ENCODE results near the gene TTC8.
"Not testable (repeated sequence)": the region's sequence is repeated elsewhere in the genome, so short reads cannot be mapped to it uniquely, and the experiment has no call there.

The TTC8 gene

DNA sequence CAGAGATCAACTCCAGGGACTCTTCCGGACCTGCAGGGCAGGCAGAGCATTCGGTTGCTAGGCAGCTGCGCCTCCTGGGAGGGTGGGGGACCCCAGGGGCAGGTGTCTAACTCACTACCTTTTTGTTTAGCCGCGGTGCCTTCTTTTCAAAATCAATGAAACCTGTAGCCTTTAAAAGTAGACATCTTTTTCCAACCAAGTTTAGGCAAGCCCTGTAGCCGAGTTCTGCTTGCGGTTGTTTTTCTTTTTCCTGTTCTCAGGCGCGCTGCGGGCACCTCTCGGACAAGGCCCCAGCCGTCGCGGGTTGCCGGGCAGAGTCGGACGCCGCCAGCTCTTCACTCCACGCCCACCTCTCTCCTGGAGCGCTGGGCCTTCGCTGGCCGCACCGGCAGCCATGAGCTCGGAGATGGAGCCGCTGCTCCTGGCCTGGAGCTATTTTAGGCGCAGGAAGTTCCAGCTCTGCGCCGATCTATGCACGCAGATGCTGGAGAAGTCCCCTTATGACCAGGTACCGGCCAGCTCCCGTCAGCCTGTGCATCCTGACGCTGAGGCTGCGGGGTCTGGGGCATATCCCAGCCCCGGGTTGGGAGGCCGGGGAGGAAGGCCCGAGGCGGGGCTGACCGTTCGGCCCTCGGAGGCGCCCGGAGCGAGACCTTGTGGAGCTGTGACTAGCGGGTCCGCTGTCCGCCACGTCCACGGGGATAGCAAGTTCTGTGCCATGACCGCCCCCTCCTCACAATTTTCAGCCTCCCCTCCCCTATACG is at the start of gene TTC8:
Gene TTC8 (plus strand): TSS at position 338 of the 764 bp plus-strand sequence. CDS start 57 bp downstream, at position 395.
- H3K27ac ChIP-seq (ENCODE audit: low read depth, low read length): peak within 1 kb of the TSS; percentile 88
- no peaks in the 10 kb centered on the region for H3K27me3 ChIP-seq (ENCODE audit: control insufficient read depth, insufficient read depth, low read length)
- peak within 1 kb of the TSS; percentile 80 for H3K4me3 ChIP-seq (ENCODE audit: low read length)
- H3K36me3 ChIP-seq (ENCODE audit: control insufficient read depth, insufficient read depth, low read length): no peaks in the 10 kb centered on the region
- peak within 1 kb of the TSS; percentile 25 for H3K9ac ChIP-seq (ENCODE audit: low read length)
- H3K4me1 ChIP-seq (ENCODE audit: control insufficient read depth, insufficient read depth, low read length): peaks cover 2% of the 10 kb centered on the region

DNA sequence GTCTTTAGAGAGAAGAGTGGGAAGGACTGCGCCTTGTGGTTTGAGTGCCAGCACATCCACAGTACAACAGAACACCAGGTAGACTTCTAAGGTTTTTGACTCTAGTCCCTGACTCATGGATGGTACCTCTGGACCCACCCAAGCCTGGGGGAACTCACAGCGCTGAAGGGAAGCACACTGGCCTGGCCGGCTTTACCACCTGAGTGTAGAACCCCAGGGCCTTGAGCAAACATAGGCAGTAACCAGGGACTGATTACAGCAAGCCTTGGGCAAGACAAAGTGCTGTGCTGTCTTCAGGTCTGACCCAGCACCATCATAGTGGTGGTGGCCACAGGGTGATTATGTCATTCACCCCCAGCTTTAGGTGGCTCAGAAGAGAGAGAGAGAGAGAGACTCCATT is 48.9 kb upstream of the TTC8 start:
- Histone ChIP-seq H3K9ac (ENCODE audit: low read length) (no peak overlapping the region), H3K27ac (ENCODE audit: low read depth, low read length) (no peak overlapping the region), H3K36me3 (ENCODE audit: control insufficient read depth, insufficient read depth, low read length) (no peaks in the 10 kb centered on the region), H3K4me1 (ENCODE audit: control insufficient read depth, insufficient read depth, low read length) (no peaks in the 10 kb centered on the region), H3K4me3 (ENCODE audit: low read length) (no peak overlapping the region), H3K27me3 (ENCODE audit: control insufficient read depth, insufficient read depth, low read length) (no peaks in the 10 kb centered on the region)

DNA sequence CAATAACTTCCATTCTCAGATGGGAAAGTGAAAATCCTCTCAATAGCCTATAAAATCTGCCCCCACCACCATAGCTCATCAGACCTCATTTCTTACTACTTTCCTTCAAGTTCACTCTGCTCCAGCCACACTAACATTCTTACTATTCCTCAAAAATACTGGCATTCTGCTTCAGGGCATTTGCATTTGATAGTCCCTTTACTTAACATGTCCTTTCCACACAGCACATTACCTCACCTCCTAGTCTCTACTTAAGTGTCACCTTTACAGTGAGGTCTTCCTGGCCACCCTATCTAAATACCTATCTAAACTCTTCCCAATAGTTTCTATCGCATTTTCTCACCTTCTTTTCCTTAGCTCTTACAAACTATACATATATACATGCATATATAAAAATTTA is 38.5 kb upstream of the TTC8 start:
- Histone ChIP-seq H3K27ac (ENCODE audit: low read depth, low read length) (no peak overlapping the region), H3K27me3 (ENCODE audit: control insufficient read depth, insufficient read depth, low read length) (no peaks in the 10 kb centered on the region), H3K36me3 (ENCODE audit: control insufficient read depth, insufficient read depth, low read length) (no peaks in the 10 kb centered on the region), H3K4me1 (ENCODE audit: control insufficient read depth, insufficient read depth, low read length) (no peaks in the 10 kb centered on the region), H3K4me3 (ENCODE audit: low read length) (no peak overlapping the region), H3K9ac (ENCODE audit: low read length) (no peak overlapping the region)

DNA sequence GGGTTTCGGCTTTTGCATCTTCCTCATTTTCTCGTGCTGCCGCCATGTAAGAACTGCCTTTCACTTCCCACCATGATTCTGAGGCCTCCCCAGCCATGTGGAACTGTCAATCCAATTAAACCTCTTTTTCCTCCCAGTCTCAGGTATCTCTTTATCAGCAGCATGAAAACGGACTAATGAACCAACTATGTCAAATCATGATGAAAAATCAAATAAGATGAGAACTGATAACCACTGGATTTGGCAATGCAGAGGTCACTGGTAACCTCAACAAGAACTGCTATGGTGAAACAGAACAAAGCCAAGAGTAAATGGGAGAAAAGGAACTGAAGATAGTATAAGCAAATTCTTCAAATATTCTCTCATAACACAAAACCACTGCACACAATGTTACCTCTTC is 37.7 kb upstream of the TTC8 start:
- Histone ChIP-seq H3K27ac (ENCODE audit: low read depth, low read length) (no peak overlapping the region), H3K9ac (ENCODE audit: low read length) (no peak overlapping the region), H3K36me3 (ENCODE audit: control insufficient read depth, insufficient read depth, low read length) (no peaks in the 10 kb centered on the region), H3K4me1 (ENCODE audit: control insufficient read depth, insufficient read depth, low read length) (no peaks in the 10 kb centered on the region), H3K4me3 (ENCODE audit: low read length) (no peak overlapping the region), H3K27me3 (ENCODE audit: control insufficient read depth, insufficient read depth, low read length) (no peaks in the 10 kb centered on the region)

DNA sequence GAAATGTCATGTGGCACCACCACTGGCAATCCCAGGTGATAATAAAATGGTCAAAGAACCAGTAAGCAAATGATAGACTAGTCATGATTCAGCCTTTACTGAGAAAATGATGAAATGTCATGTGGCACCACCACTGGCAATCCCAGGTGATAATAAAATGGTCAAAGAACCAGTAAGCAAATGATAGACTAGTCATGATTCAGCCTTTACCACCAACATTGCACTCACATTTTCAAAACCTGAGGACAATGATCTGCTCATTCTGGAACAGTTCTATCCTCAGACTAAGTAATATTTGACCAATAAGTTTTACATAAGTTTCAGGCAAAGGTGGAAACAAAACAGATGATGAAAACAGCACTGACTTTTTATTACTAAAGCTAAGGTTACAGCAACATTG is 34.9 kb upstream of the TTC8 start:
- H3K36me3 ChIP-seq (ENCODE audit: control insufficient read depth, insufficient read depth, low read length); H3K4me1 ChIP-seq (ENCODE audit: control insufficient read depth, insufficient read depth, low read length); H3K27ac ChIP-seq (ENCODE audit: low read depth, low read length); H3K4me3 ChIP-seq (ENCODE audit: low read length); H3K9ac ChIP-seq (ENCODE audit: low read length); H3K27me3 ChIP-seq (ENCODE audit: control insufficient read depth, insufficient read depth, low read length): not testable (repeated sequence)

DNA sequence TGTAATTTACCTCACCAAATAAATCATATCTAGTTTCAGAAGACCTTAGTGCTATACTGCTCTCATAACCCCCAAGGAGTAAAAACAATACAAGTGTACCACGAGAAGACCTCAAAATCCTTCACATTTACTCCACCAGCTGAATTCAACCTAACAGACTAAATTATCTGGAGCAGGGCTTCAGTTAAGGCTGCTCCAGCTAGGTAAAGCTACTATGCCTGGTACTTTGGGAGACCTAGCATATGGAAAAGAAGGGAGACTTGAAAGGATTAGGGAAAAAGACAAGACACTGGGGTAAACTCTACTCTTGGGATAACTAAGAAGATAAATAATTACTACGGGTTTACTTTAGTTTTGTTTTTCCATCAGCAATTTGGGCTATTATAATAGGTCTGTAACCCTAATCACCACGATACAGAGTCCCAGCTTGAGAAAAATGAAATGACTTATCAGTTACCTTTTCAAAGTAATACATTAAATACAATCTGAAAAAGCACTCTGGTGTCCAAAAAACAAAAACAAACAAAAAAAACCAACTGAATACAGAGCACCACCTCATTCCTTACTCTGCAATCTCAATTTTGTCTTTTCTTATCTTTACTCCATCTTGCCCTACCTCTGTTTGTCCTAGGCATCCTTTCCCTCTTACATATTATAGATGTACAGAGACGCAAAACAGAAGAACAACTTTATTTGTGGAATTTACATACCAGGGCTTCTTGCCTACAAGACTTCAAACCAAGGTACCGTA is 33.8 kb upstream of the TTC8 start:
- no peaks in the 10 kb centered on the region for H3K36me3 ChIP-seq (ENCODE audit: control insufficient read depth, insufficient read depth, low read length)
- no peaks in the 10 kb centered on the region for H3K27me3 ChIP-seq (ENCODE audit: control insufficient read depth, insufficient read depth, low read length)
- no peaks in the 10 kb centered on the region for H3K4me1 ChIP-seq (ENCODE audit: control insufficient read depth, insufficient read depth, low read length)
- no peak overlapping the region for H3K9ac ChIP-seq (ENCODE audit: low read length)
- H3K4me3 ChIP-seq (ENCODE audit: low read length): no peak overlapping the region
- no peak overlapping the region for H3K27ac ChIP-seq (ENCODE audit: low read depth, low read length)

DNA sequence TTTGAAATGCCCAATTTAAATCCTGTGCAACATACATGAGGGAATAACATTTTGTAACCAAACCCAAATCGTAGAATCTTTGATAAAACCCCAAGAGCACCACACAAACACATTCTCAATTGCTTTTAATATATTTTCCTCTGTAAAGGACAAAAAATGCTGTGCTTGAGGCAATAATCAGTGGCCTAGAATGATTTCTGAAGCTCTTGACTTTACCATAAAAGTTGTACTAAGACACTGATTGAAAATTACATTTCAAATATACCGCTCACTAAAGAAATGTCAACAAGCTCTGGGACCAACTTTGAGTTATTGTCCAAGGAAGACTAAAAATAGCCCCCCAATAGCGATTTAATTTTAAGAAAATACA is 33.2 kb upstream of the TTC8 start:
- no peaks in the 10 kb centered on the region for H3K4me1 ChIP-seq (ENCODE audit: control insufficient read depth, insufficient read depth, low read length)
- peak overlapping the region; percentile 69 for H3K4me3 ChIP-seq (ENCODE audit: low read length)
- no peaks in the 10 kb centered on the region for H3K27me3 ChIP-seq (ENCODE audit: control insufficient read depth, insufficient read depth, low read length)
- no peak overlapping the region for H3K27ac ChIP-seq (ENCODE audit: low read depth, low read length)
- H3K9ac ChIP-seq (ENCODE audit: low read length): no peak overlapping the region
- no peaks in the 10 kb centered on the region for H3K36me3 ChIP-seq (ENCODE audit: control insufficient read depth, insufficient read depth, low read length)

DNA sequence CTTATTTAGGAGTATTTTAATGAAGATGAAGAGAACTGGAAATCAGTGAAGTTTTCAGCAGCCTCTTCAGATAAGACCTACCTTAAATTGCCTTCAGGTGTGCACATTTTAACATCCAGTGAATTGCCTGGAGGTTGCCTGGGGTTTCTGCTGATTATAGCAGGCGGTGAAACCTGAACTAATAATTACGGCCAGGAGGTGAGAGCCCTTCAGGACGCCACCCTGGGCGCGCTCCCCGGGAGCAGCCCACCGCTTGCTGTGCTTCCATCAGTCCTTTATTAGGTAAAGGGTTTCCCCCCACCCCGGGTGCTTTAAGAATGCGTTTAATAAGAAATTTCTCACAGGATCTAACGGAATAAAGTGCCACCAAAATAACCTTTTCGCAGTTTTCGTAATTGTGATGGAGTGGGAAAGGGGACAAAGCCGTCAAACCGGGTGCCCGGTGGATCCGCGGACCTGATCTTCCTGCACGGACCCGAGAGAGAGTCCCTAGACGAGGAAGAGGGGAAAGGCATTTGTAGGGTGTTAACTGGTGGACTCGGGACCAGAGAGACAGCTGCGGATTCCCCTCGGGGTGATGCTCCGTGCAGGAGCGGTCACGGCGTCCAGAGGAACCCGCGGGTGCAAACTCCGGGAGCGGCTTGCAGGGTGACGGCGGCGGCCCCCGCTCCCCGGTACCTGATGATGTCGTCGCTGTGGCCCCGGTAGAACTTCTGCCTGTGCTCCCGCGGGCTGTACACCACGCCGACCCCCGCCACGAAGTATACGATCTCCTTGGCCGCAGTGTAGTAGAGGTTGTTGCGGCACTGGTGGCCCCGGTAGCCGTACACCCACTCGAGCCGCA is 32.6 kb upstream of the TTC8 start:
- H3K36me3 ChIP-seq (ENCODE audit: control insufficient read depth, insufficient read depth, low read length): no peaks in the 10 kb centered on the region
- H3K4me1 ChIP-seq (ENCODE audit: control insufficient read depth, insufficient read depth, low read length): no peaks in the 10 kb centered on the region
- peak overlapping the region; percentile 38 for H3K9ac ChIP-seq (ENCODE audit: low read length)
- H3K27ac ChIP-seq (ENCODE audit: low read depth, low read length): peak overlapping the region; percentile 72
- H3K27me3 ChIP-seq (ENCODE audit: control insufficient read depth, insufficient read depth, low read length): no peaks in the 10 kb centered on the region
- peak overlapping the region; percentile 69 for H3K4me3 ChIP-seq (ENCODE audit: low read length)

DNA sequence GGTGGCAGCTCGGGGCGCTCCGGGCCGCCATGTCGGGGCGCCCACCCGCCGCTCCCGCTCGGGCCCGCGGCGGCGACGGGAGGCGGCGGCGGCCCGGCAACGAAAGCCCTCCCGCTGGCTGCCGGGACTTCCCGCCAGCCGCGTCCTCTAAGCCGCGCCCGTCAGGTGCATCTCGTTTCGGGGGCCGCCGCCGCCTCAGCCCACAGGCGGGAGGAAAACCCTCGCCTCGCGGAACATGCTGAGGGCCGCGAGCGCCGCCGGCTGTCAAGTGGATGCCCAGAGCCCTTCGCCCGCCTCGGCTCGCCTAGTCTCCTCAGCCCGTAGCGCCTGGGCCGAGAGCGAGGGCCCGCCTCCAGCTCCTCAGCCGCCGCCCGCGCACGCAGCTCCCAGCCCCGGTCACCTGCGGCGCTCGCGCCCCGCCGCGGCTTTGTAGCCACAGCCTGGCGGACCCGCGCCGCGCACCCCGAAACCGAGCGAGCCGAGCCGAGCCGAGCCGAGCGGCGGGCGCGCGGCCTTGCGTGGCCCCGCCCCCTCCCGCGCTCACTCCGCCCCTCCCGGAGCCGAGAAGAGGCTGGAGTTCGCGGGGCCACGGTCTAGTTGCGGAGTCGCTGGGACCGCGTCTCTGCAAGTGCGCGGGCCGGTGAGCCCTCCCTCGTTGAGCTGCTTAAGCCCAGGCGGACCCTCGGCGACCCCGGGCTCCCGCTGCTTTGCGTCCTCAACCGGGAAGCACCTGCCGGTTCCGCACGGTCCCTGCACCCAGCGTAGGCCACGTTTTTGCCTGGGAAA is 31.8 kb upstream of the TTC8 start, which contains the start of gene EML5:
Gene EML5 (minus strand): TSS at position 481 of the 786 bp plus-strand sequence. CDS start 450 bp downstream, at position 31.
- Histone ChIP-seq H3K27me3 (ENCODE audit: control insufficient read depth, insufficient read depth, low read length) (no peaks in the 10 kb centered on the region), H3K27ac (ENCODE audit: low read depth, low read length) (peak within 1 kb of the TSS; percentile 72), H3K4me1 (ENCODE audit: control insufficient read depth, insufficient read depth, low read length) (no peaks in the 10 kb centered on the region), H3K4me3 (ENCODE audit: low read length) (peak within 1 kb of the TSS; percentile 69), H3K9ac (ENCODE audit: low read length) (peak within 1 kb of the TSS; percentile 38), H3K36me3 (ENCODE audit: control insufficient read depth, insufficient read depth, low read length) (no peaks in the 10 kb centered on the region)

DNA sequence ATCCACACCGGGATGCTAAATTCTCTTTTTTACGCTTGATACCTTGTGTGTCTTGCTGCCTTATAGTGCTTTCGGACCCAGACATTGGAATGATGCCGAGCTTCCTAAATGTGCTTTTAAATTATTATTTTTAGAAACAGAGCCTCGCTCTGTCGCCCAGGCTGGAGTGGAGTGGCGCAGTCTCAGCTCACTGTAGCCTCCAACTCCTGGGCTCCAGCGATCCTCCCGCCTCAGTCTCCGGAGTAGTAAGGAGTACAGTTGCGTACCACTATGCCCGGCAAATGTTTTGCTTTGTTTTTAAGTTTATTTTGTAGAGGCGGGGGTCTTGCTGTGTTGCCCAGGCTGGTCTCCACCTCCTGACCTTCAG is 31.2 kb upstream of the TTC8 start:
- peak overlapping the region; percentile 72 for H3K27ac ChIP-seq (ENCODE audit: low read depth, low read length)
- peak overlapping the region; percentile 69 for H3K4me3 ChIP-seq (ENCODE audit: low read length)
- peak overlapping the region; percentile 36 for H3K9ac ChIP-seq (ENCODE audit: low read length)
- no peaks in the 10 kb centered on the region for H3K27me3 ChIP-seq (ENCODE audit: control insufficient read depth, insufficient read depth, low read length)
- no peaks in the 10 kb centered on the region for H3K4me1 ChIP-seq (ENCODE audit: control insufficient read depth, insufficient read depth, low read length)
- H3K36me3 ChIP-seq (ENCODE audit: control insufficient read depth, insufficient read depth, low read length): no peaks in the 10 kb centered on the region

DNA sequence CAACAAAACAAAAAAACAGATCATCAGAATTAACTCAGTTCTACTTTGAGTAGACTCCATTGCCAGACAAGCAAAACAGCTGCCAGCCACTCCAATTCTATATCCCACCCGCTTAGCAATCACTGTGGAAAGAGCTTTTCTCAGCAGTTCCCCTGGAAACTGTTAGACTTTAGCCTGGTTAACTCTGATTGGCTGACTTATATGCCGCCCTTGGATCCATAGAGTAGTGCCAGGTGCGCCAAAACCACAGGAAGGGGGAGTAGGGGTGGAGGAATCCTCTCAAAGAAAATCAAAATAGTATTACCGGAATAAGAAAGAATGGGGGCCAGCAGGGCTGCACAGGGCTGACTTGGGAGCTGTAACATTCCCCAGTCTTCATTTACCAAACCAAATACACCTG is 26.3 kb upstream of the TTC8 start:
- Histone ChIP-seq H3K36me3 (ENCODE audit: control insufficient read depth, insufficient read depth, low read length) (no peaks in the 10 kb centered on the region), H3K4me3 (ENCODE audit: low read length) (no peak overlapping the region), H3K9ac (ENCODE audit: low read length) (no peak overlapping the region), H3K4me1 (ENCODE audit: control insufficient read depth, insufficient read depth, low read length) (no peaks in the 10 kb centered on the region), H3K27ac (ENCODE audit: low read depth, low read length) (no peak overlapping the region), H3K27me3 (ENCODE audit: control insufficient read depth, insufficient read depth, low read length) (no peaks in the 10 kb centered on the region)

DNA sequence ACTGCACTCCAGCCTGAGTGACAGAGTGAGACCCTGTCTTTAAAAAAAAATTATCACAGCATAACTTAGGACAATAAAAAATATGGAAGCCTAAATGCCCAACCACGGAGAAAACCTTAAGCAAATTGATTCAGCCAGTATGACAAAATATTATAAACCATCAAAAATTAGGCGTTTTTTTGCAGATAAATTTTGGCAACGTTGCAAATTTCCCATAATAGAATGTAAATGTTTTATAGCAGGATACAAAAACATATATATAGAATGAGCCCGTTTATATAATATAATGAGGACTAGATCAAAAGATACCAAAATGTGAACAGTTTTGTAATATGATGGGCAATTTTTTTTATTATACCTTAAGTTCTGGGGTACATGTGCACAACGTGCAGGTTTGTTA is 24.9 kb upstream of the TTC8 start:
- no peaks in the 10 kb centered on the region for H3K4me1 ChIP-seq (ENCODE audit: control insufficient read depth, insufficient read depth, low read length)
- no peak overlapping the region for H3K9ac ChIP-seq (ENCODE audit: low read length)
- no peak overlapping the region for H3K4me3 ChIP-seq (ENCODE audit: low read length)
- H3K27ac ChIP-seq (ENCODE audit: low read depth, low read length): no peak overlapping the region
- no peaks in the 10 kb centered on the region for H3K36me3 ChIP-seq (ENCODE audit: control insufficient read depth, insufficient read depth, low read length)
- H3K27me3 ChIP-seq (ENCODE audit: control insufficient read depth, insufficient read depth, low read length): no peaks in the 10 kb centered on the region

Data from rectal smooth muscle tissue (tissue), 1 donor.